Stimulated activated naive CD8-positive, alpha-beta T cell treated with anti-CD3 and anti-CD28 coated beads, Interleukin-15, amount 100 ng/mL, for 72 hours (primary cell): ENCODE measurements around the gene RIPOR3.

Source experiments
- ATAC-seq: fragments of 150-1000 bp; cut with Tn5 transposase; 2 replicates; pipeline ENCODE4 v1.10.0; 2021; ENCODE audit warnings: mild to moderate bottlenecking, moderate library complexity
- DNase-seq, 2 donors: peaks; one replicate each; pipeline ENCODE4 v3.0.0; 2021 to 2022
- H3K27ac Mint-ChIP-seq, 2 donors: one replicate each; pipeline ENCODE4 v1.8.0; 2022; ENCODE audit warnings: mild to moderate bottlenecking in 2 of 2, mixed read lengths in 2 of 2, moderate library complexity in 2 of 2
- H3K27me3 Mint-ChIP-seq: one replicate; pipeline ENCODE4 v1.8.0; 2022; ENCODE audit warnings: mixed read lengths
- H3K4me1 Mint-ChIP-seq: one replicate; pipeline ENCODE4 v1.8.0; 2022; ENCODE audit warnings: mild to moderate bottlenecking, mixed read lengths
- H3K4me3 Mint-ChIP-seq, 2 donors: one replicate each; pipeline ENCODE4 v1.8.0; 2022; ENCODE audit warnings: mild to moderate bottlenecking in 2 of 2, mixed read lengths in 2 of 2, moderate library complexity in 1 of 2
- H3K9me3 Mint-ChIP-seq, 2 donors: one replicate each; pipeline ENCODE4 v1.8.0; 2022; ENCODE audit warnings: mixed read lengths in 2 of 2

RIPOR3 gene

DNA sequence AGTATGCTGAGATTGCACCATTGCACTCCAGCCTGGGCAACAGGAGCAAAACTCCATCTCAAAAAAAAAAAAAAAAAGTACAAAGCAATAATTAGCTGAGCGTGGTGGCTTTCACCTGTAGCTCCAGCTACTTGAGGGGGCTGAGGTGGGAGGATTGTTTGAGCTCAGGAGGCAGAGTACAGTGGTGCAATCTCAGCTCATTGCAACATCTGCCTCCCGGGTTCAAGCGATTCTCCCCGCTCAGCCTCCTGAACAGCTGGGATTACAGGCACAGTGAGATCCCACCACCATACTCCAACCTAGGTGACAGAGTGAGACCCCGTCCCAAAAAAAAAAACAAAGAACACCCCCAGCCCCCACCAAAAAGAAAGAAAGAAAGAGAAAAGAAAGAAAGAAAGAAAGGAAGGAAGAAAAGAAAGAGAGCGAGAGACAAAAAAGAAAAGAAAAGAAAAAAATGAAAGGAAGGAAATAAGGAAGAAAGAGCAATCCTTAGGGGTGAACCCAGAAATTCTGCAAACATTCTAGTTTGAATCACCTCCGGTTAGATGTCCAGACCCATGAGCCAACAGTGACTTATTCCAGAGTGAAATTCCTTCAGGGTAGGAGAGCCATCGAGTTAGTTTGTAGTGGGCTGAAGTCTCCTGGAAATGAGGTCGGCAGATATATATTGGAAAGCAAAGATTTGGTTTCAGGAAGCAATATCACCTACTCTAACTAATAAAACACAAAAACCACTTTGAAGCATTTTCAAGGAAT is 3.2 kb upstream of the RIPOR3 start:
- Mint-ChIP-seq H3K27me3 (peaks cover 49% of the 10 kb centered on the region), H3K4me1 (peaks cover 25% of the 10 kb centered on the region), H3K27ac (no peak overlapping the region), H3K4me3 (no peak overlapping the region), H3K9me3 (no peaks in the 10 kb centered on the region)
- no peak for DNase-seq
- ATAC-seq, result no peak

DNA sequence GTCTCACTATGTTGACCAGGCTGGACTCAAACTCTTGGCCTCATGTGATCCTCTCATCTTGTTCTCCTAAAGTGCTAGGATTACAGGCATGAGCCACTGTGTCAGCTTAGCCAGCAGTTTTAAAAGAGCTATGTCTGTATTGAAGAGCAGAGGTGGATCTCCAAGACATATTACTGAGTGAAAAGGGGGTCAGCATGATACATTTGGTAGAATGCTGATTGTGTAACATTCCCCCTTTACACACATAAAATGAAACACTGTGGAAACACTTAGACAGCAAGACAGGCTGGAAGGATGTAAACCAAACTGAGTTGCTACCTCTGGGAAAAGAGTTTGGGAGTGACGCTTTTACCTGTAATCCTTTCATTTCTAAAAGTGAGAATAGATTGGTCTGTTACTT is 1.7 kb upstream of the RIPOR3 start:
- Mint-ChIP-seq H3K27ac (no peak overlapping the region), H3K9me3 (no peaks in the 10 kb centered on the region), H3K4me1 (peaks cover 25% of the 10 kb centered on the region), H3K27me3 (peaks cover 62% of the 10 kb centered on the region), H3K4me3 (no peak overlapping the region)
- ATAC-seq, result no peak
- no peak for DNase-seq

DNA sequence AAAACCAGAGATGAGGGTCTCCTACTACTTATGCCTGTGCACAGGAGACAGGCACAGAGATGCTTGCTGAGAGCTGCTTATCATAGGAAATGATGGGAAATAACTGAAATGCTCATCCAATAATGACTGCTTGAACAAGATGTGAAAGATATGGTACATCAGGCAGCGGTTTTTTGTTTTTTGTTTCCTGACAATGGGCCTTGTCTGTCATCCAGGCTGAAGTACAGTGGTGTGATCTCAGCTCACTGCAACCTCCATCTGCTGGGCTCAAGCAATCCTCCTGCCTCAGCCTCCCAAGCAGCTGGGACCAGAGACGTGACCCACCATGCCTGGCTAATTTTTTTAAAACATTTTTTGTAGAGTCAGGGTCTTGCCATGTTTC is 1.2 kb upstream of the RIPOR3 start:
- DNase-seq (no peak), ATAC-seq (no peak)
- Mint-ChIP-seq H3K27ac (no peak overlapping the region), H3K9me3 (no peaks in the 10 kb centered on the region), H3K27me3 (peaks cover 62% of the 10 kb centered on the region), H3K4me3 (no peak overlapping the region), H3K4me1 (peaks cover 25% of the 10 kb centered on the region)

DNA sequence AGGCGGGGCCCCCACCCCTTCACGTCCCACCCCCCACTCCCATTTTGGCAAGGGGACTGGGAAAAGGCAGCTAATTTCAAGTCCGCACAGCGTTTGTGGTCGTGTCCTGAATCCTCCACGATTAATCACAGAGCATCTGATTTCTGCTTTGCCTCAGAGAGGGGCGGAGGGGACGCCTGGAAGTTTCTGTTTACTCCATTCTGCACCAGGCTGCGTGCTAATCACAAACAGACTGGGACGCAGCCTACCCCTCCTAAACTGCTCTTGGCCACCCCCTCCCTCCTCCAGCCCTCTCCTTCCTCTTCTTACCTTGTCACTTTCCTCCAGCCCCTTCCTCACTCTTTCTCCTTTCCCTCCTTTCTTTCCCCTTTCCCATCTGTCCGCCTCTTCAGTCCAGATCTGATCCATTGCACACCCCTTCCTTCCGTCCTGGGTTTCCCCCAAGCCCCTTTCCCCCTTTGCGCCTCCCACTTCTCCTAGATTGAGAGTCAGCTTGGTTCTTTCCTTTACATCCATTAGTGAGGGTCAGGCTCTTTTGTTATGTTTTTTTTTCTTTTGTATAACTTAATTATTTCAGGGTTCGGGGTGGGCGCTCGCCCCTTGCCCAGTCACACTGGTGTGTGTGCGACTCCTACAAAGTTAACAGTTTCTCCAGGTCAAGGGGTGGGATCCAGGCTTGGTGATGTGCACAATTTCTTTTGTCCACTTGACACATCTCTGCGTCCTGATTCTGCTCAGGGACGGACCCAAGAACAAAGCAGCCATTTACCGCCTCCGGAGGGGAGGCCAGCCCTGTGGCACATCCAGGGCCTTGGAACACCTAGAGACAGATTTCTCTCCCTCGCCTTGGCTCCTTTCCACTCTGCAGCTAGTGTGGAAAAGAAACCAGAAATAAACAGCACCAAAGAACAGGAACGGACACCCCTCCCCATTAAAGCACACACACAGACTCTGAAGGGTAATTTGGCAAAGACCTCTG is 520 bp upstream of the RIPOR3 start:
- H3K9me3 Mint-ChIP-seq, result no peaks in the 10 kb centered on the region
- peaks cover 68% of the 10 kb centered on the region for H3K27me3 Mint-ChIP-seq
- H3K27ac Mint-ChIP-seq, result no peak overlapping the region
- DNase-seq, result no peak
- peak overlapping the region; percentile 24 to 39 for H3K4me3 Mint-ChIP-seq
- H3K4me1 Mint-ChIP-seq, result peaks cover 25% of the 10 kb centered on the region
- ATAC-seq, result no peak

DNA sequence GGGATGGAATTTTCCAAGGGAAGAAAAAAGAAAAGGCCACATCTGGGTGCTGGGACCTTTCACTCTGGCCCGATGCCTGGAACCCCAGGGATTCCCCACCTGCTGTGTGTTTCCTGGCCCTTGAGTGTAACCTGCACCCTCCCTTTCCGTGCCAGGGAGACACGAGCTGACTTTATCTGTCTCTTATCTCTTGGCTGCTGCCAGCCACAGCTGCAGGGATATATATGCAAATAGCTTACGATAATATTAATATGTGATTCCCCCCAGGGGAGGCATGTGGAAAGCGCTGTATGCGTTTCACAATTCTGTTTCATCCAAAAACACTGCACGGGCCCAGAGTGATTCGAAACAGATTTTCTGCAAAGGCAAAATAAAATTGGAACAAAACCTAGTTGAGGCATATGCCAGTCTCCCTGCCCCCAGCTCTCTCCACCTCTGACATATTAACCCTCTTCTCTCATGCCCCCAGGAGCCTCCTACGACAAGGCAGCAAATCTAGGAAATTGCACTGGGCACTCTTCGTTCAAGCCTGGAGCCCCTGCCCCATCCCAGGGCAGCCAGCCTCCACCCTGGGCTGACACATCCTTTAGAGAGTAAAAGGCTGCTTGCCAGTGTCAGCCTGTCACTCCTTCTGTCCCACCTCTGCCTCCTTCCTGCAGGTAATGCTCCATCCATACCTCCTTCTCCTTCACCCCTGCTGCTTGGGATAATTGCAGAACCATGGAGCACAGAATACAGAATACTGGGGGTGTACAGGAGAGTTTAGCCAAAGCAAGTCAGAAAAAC is 1.3 kb downstream of the RIPOR3 start:
- Mint-ChIP-seq H3K9me3 (no peaks in the 10 kb centered on the region), H3K4me1 (peaks cover 25% of the 10 kb centered on the region), H3K4me3 (no peak overlapping the region), H3K27ac (no peak overlapping the region), H3K27me3 (peaks cover 70% of the 10 kb centered on the region)
- DNase-seq, result no peak
- ATAC-seq, result no peak

DNA sequence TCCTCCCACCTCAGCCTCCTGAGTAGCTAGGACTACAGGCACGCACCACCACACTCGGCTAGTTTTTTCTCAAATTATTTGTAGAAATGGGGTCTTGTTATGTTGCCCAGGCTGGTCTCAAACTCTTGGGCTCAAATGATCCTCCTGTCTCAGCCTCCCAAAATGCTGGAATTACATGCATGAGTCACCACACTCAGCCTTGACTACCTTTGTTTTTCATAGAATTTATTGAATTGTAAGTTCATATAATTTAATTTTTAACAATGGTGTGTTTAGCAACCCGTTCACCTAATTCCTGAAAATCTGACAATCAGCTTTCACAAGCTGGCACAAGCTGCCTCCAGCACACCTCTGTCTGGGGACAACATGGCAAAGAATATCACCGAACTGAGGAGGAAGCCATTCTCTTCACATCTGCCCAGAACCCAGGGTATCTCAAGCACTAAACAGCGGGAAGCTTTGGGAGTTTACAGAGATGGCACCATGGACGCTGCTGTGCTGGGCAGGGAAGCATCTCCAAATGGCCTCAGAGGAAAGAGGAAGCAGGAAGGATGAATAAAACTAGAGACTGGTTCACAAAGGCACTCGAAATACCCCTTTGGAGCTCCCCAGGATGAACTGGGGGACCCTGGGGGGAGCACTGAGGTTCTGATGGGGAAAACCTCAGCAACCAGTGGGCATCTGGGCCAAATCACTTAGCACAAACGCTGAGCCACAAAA is 2.9 kb downstream of the RIPOR3 start:
- DNase-seq (no peak), ATAC-seq (no peak)
- Mint-ChIP-seq H3K4me3 (no peak overlapping the region), H3K4me1 (peaks cover 25% of the 10 kb centered on the region), H3K27ac (no peak overlapping the region), H3K9me3 (no peaks in the 10 kb centered on the region), H3K27me3 (peaks cover 60% of the 10 kb centered on the region)

DNA sequence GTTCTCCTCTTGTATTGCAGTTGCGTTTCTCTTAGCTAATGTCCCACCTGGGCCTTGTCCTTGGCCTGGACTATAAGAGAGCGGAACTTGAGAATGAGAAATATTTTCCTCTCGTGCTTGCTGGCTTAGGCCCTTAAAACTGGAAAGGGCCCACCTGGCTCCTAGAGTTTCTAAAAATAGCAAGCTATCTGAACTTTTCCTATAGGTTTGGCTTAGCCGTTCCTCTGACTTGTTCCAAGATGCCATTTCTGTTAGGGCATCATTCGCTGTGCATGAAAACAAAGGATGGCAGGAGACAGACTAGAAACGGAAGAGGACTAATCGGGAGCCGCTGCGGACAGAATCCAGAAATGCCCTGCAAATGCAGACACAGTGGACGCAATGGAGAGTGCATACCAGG is 4.5 kb downstream of the RIPOR3 start:
- Mint-ChIP-seq H3K27ac (no peak overlapping the region), H3K4me3 (no peak overlapping the region), H3K9me3 (no peaks in the 10 kb centered on the region), H3K4me1 (peaks cover 19% of the 10 kb centered on the region), H3K27me3 (peaks cover 44% of the 10 kb centered on the region)
- no peak for ATAC-seq
- DNase-seq, result no peak

DNA sequence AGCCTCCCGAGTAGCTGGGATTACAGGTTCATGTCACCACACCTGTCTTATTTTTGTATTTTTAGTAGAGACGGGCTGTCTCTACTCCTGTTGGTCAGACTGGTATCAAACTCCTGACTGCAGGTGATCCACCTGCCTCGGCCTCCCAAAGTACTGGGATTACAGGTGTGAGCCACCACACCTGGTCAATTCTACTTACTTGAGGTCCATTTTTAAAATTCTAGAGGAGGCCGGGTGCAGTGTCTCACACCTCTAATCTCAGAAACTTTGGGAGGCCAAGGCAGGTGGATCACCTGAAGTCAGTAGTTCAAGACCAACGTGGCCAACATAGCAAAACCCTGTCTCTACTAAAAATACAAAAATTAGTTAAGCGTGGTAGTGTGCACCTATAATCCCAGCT is 7.8 kb downstream of the RIPOR3 start:
- Mint-ChIP-seq H3K27me3 (peaks cover 11% of the 10 kb centered on the region), H3K9me3 (no peaks in the 10 kb centered on the region), H3K4me3 (no peak overlapping the region), H3K4me1 (no peaks in the 10 kb centered on the region), H3K27ac (no peak overlapping the region)
- ATAC-seq (no peak), DNase-seq (no peak)

DNA sequence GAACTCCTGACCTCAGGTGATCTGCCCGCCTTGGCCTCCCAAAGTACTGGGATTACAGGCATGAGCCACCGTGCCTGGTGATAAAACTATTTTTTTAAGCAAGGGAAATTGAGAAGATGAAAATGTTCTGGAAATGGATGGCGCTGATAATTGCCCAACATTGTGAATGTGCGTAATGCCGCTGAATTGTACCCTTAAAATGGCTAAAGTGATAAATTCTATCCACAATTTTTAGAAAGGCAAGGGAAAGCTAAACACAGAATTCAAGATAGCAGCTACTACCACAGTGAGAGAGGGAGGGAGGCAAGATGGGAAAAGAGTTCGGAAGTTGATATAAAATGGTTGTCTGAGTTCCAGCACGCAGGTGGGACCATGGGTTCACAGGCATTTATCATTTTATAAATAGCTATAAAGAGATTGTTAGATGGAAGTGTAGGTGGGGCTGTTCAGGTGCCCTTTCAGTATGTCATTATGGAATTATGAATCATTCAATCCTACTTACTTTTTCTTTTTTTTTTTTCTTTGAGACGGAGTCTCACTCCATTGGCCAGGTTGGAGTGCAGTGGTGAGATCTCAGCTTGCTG is 8.3 kb downstream of the RIPOR3 start:
- H3K9me3 Mint-ChIP-seq, result no peaks in the 10 kb centered on the region
- no peaks in the 10 kb centered on the region for H3K4me1 Mint-ChIP-seq
- no peak for ATAC-seq
- no peak overlapping the region for H3K4me3 Mint-ChIP-seq
- no peak for DNase-seq
- H3K27ac Mint-ChIP-seq, result no peak overlapping the region
- peaks cover 8% of the 10 kb centered on the region for H3K27me3 Mint-ChIP-seq

DNA sequence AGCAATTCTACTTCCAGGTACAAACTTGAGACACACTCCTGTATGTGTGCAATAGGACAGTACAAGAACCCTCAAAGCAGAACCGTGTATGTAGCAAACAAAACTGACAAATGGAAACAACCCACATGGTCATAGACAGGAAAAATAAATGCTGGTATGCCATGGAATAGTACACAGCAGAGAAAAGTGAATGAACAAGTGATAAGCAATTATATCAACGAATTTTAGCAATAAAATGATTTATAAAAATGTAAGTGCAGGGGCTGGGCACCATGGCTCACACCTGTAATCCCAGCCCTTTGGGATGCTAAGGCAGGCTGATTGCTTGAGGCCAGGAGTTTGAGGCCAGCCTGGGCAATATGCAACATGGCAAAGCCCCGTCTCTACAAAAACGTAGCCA is 9.3 kb downstream of the RIPOR3 start:
- no peak for DNase-seq
- no peak overlapping the region for H3K4me3 Mint-ChIP-seq
- peaks cover 4% of the 10 kb centered on the region for H3K27me3 Mint-ChIP-seq
- no peaks in the 10 kb centered on the region for H3K9me3 Mint-ChIP-seq
- H3K4me1 Mint-ChIP-seq, result no peaks in the 10 kb centered on the region
- no peak for ATAC-seq
- no peak overlapping the region for H3K27ac Mint-ChIP-seq

DNA sequence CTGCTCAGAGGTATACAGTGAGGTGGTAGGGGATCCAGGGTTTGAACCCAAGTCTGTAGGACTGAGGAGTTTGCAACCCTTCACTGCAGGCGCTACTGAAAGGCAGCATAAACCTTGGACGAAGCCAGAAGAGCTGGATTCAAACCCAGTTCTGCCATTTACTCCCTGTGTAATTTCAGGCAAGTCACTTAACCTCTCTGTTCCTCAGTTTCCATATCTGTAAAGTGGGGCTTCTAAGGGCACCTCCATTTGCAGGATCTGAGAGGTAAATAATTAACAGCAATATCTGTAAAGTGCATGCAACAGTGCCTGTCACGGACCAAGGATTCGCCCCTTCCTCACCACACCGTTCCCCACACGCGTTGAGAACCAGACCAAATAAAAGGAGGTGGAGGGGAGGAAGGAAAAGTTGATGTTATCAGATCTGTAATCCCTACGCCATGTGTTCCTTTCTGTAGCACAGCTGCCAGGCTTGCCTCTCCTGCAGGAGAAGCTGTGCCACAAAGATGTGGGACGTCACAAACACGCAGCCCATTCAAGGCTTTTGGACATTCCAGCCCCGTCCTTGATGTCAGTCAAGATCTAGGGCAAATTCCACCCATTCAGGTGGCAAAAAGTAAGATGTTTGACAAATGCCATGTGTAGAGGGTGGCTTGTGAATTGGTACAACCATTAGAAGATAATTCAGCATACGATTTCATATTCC is 9.8 kb downstream of the RIPOR3 start:
- H3K9me3 Mint-ChIP-seq, result no peaks in the 10 kb centered on the region
- H3K27ac Mint-ChIP-seq, result no peak overlapping the region
- DNase-seq (no peak), ATAC-seq (no peak)
- H3K27me3 Mint-ChIP-seq, result no peaks in the 10 kb centered on the region
- no peaks in the 10 kb centered on the region for H3K4me1 Mint-ChIP-seq
- no peak overlapping the region for H3K4me3 Mint-ChIP-seq

DNA sequence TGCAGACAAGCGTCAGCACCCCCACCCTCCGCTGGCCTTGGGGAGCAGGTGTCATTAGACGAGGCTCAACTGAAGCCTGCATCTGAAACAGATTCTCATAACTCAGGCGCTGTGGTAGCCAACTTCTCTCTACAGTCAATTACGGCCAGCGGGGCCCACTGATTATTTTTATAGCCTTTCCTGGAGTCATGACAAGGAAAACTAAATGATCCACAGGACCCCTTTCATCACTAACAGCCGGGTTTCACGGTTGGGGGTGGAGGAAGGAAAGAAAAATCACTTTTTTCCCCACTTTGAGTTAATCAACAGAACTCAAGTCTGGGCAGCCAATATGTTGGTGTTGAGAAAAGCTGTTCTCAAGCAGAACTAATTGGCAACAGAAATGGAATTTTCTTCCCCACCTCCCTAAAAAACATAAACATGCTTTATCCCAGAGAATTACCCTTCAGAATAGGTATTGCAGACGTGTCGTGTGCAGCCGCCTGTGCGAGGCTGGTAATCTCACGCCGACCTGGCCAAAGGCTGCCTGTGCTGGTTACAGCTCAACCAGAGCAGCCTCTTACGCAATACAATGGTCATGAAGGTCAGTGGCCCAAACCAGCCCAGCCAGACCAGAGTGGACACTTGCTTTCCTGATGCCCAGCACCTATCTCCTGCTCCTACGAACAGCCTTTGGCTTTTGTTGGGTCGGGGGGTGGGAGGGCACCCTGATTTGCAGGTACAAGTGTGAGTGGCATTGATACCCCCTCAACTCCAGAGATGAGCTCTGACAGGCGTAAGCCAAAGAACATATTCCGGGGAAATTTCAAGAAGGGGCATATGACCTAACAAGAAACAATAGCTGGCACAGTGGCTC is 11.0 kb downstream of the RIPOR3 start:
- no peaks in the 10 kb centered on the region for H3K27me3 Mint-ChIP-seq
- H3K27ac Mint-ChIP-seq, result no peak overlapping the region
- H3K9me3 Mint-ChIP-seq, result no peaks in the 10 kb centered on the region
- ATAC-seq, result no peak
- H3K4me1 Mint-ChIP-seq, result no peaks in the 10 kb centered on the region
- H3K4me3 Mint-ChIP-seq, result no peak overlapping the region
- DNase-seq, result no peak

DNA sequence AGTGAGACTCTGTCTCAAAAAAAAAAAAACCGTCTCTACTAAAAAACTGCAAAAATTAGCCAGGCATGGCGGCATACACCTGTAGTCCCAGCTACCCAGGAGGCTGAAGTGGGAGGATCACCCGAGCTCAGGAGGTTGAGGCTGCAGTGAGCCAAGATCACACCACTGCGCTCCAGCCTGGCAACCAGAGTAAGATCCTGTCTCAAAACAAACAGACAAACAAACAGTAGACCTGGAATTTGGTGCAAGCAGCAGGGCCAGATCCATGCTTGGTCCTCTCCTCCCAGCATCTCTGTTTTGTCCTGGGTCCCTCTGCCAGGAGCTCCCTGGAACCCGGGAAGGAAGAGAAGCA is 11.6 kb downstream of the RIPOR3 start:
- no peaks in the 10 kb centered on the region for H3K27me3 Mint-ChIP-seq
- no peak overlapping the region for H3K4me3 Mint-ChIP-seq
- no peaks in the 10 kb centered on the region for H3K9me3 Mint-ChIP-seq
- DNase-seq (no peak), ATAC-seq (no peak)
- no peak overlapping the region for H3K27ac Mint-ChIP-seq
- no peaks in the 10 kb centered on the region for H3K4me1 Mint-ChIP-seq
